ENCODE measurements around the gene CSTF1. TPM values are rescaled to one million over a fixed set of nuclear protein-coding genes. Genes with fewer than 3 reads are reported as not detected.

CSTF1 gene
- total and polyA plus RNA-seq, 2 experiments from 2014 or later, result 15.4 to 34.8 TPM

- no peaks in the 10 kb centered on the region for H3K79me2 ChIP-seq
- TF ChIP-seq EZH2 (IDR thresholded peaks at IDR 0.05; ENCODE audit: borderline replicate concordance) (no peak), CTCF (IDR thresholded peaks at IDR 0.05; ENCODE audit: poor library complexity) (no peak), EZH2phosphoT487 (IDR thresholded peaks at IDR 0.05; ENCODE audit: low read depth, severe bottlenecking, unreplicated experiment) (no peak)
- H3K9me3 ChIP-seq (ENCODE audit: low read depth), result no peaks in the 10 kb centered on the region
- no peaks in the 10 kb centered on the region for H4K20me1 ChIP-seq (ENCODE audit: insufficient read depth, poor library complexity, severe bottlenecking)
- H3K4me1 ChIP-seq (ENCODE audit: insufficient read depth), result no peaks in the 10 kb centered on the region
- H3K36me3 ChIP-seq (replicated peaks; ENCODE audit: insufficient read depth, low read depth), result no peaks in the 10 kb centered on the region
- no peak overlapping the region for H3K27ac ChIP-seq
- H2AFZ ChIP-seq, result no peak overlapping the region
- no peaks in the 10 kb centered on the region for H3K9me2 ChIP-seq (replicated peaks; ENCODE audit: insufficient read depth)
- no peak overlapping the region for H3K4me3 ChIP-seq
- no peak overlapping the region for H3K4me2 ChIP-seq
- H3K27me3 ChIP-seq, result no peaks in the 10 kb centered on the region
- no peak for DNase-seq (ENCODE audit: low spot score)
- WGBS (ENCODE audit: low lambda C conversion rate, missing lambda C conversion rate), result 57% methylated on average over 1 of the region's 1 CpG
Measured at GRCh38 chr20:56423886-56424285, 31.4 kb downstream of the CSTF1 start.

DNA sequence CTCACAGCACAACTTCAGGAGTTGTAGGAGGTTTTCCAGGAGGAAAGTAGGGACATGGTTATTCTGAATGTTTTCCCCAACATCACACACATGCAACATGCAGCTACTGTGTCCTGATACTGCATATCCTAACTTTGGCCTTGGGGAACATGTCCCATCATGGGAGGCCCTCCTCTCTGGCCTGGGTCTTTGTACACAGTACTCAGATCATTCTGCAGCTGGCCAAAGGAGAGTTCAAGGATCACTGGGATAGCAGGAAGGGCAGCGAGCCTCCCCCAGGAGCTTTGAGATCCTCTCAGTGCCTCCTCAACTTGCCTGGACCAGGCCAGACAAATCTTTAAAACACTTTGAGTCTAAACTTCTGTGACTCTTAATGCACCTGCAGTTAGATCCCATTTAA, 32.5 kb downstream of the CSTF1 start:
- DNase-seq (ENCODE audit: low spot score), result no peak
- Histone ChIP-seq H3K9me3 (ENCODE audit: low read depth) (no peaks in the 10 kb centered on the region), H3K4me3 (no peak overlapping the region), H3K27ac (no peak overlapping the region), H3K4me1 (ENCODE audit: insufficient read depth) (no peaks in the 10 kb centered on the region), H3K27me3 (no peaks in the 10 kb centered on the region), H3K36me3 (replicated peaks; ENCODE audit: insufficient read depth, low read depth) (no peaks in the 10 kb centered on the region), H3K4me2 (no peak overlapping the region), H4K20me1 (ENCODE audit: insufficient read depth, poor library complexity, severe bottlenecking) (no peaks in the 10 kb centered on the region), H3K9me2 (replicated peaks; ENCODE audit: insufficient read depth) (no peaks in the 10 kb centered on the region), H3K79me2 (no peaks in the 10 kb centered on the region), H2AFZ (no peak overlapping the region)
- TF ChIP-seq EZH2phosphoT487 (IDR thresholded peaks at IDR 0.05; ENCODE audit: low read depth, severe bottlenecking, unreplicated experiment), result no peak
- TF ChIP-seq EZH2 (IDR thresholded peaks at IDR 0.05; ENCODE audit: borderline replicate concordance), result no peak
- TF ChIP-seq CTCF (IDR thresholded peaks at IDR 0.05; ENCODE audit: poor library complexity), result no peak
- 89% methylated on average over 1 of the region's 1 CpG for WGBS (ENCODE audit: low lambda C conversion rate, missing lambda C conversion rate)

GRCh38 chr20:56426026-56426425, 33.6 kb downstream of the CSTF1 start:
- no peak overlapping the region for H3K4me2 ChIP-seq
- H3K9me3 ChIP-seq (ENCODE audit: low read depth), result no peaks in the 10 kb centered on the region
- TF ChIP-seq EZH2 (IDR thresholded peaks at IDR 0.05; ENCODE audit: borderline replicate concordance) (no peak), CTCF (IDR thresholded peaks at IDR 0.05; ENCODE audit: poor library complexity) (no peak), EZH2phosphoT487 (IDR thresholded peaks at IDR 0.05; ENCODE audit: low read depth, severe bottlenecking, unreplicated experiment) (no peak)
- no peaks in the 10 kb centered on the region for H4K20me1 ChIP-seq (ENCODE audit: insufficient read depth, poor library complexity, severe bottlenecking)
- no peaks in the 10 kb centered on the region for H3K4me1 ChIP-seq (ENCODE audit: insufficient read depth)
- H3K9me2 ChIP-seq (replicated peaks; ENCODE audit: insufficient read depth), result no peaks in the 10 kb centered on the region
- DNase-seq (ENCODE audit: low spot score), result no peak
- H3K27ac ChIP-seq, result no peak overlapping the region
- H3K4me3 ChIP-seq, result no peak overlapping the region
- H3K36me3 ChIP-seq (replicated peaks; ENCODE audit: insufficient read depth, low read depth), result no peaks in the 10 kb centered on the region
- 86% methylated on average over 9 of the region's 9 CpGs for WGBS (ENCODE audit: low lambda C conversion rate, missing lambda C conversion rate)
- H2AFZ ChIP-seq, result no peak overlapping the region
- H3K79me2 ChIP-seq, result no peaks in the 10 kb centered on the region
- H3K27me3 ChIP-seq, result no peaks in the 10 kb centered on the region

DNA sequence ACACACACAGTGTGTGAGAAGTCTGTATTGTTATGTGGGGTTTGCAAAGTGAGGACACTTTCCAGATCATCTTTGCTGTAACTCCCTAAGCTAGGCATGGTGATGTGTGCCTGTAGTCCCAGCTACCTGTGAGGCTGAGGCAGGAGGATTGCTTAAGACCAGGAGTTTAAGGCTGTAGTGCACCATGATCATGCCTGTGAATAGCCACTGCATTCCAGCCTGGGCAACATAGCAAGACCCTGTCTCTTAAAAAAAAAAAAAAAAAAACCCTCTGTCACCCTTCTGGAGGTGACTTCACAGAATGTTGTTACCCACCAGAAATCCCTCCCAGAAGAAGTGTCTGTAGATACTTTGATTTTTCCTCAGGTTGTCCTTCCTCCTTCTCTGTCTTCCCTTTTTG, 34.5 kb downstream of the CSTF1 start:
- Histone ChIP-seq H3K4me2 (no peak overlapping the region), H4K20me1 (ENCODE audit: insufficient read depth, poor library complexity, severe bottlenecking) (no peaks in the 10 kb centered on the region), H3K27me3 (no peaks in the 10 kb centered on the region), H3K79me2 (no peaks in the 10 kb centered on the region), H3K9me2 (replicated peaks; ENCODE audit: insufficient read depth) (no peaks in the 10 kb centered on the region), H3K4me3 (no peak overlapping the region), H3K4me1 (ENCODE audit: insufficient read depth) (no peaks in the 10 kb centered on the region), H3K36me3 (replicated peaks; ENCODE audit: insufficient read depth, low read depth) (no peaks in the 10 kb centered on the region), H2AFZ (no peak overlapping the region), H3K27ac (no peak overlapping the region), H3K9me3 (ENCODE audit: low read depth) (no peaks in the 10 kb centered on the region)
- TF ChIP-seq CTCF (IDR thresholded peaks at IDR 0.05; ENCODE audit: poor library complexity), result no peak
- TF ChIP-seq EZH2 (IDR thresholded peaks at IDR 0.05; ENCODE audit: borderline replicate concordance), result no peak
- DNase-seq (ENCODE audit: low spot score), result no peak

Measured in hepatocyte (in vitro differentiated cells).